Natural killer cell (primary cell): ENCODE results near the gene CFAP58. TPM values are rescaled to one million over a fixed set of nuclear protein-coding genes. Genes with fewer than 3 reads are reported as not detected.
A peak's percentile ranks its signal among the peaks of the same experiment; 100 is the strongest.

Source experiments
- ATAC-seq, 3 donors: fragments of 150-1000 bp in 2 of 3; fragments of 200-7000 bp in 1 of 3; cut with Tn5 transposase; 1 replicate in 1 of 3; 2 replicates in 2 of 3; pipeline ENCODE4 v1.10.0; 2021; ENCODE audit warnings: mild to moderate bottlenecking in 2 of 3, moderate library complexity in 2 of 3
- DNase-seq, 2 donors: peaks; one replicate each; pipeline versions ENCODE4 v3.0.0 to v3.0.0-alpha.2; 2013 to 2021; ENCODE audit warnings: mixed read lengths in 1 of 2
- H3K27ac ChIP-seq: one replicate; pipeline ENCODE4 v1.5.1; 2013; ENCODE audit warnings: mild to moderate bottlenecking, low read length
- H3K27me3 ChIP-seq: one replicate; pipeline ENCODE4 v1.6.1; 2013; ENCODE audit warnings: low read length; ENCODE audit not compliant: control insufficient read depth, insufficient read depth
- H3K36me3 ChIP-seq: one replicate; pipeline ENCODE4 v1.6.1; 2013; ENCODE audit warnings: low read length; ENCODE audit not compliant: control insufficient read depth, insufficient read depth
- H3K4me1 ChIP-seq: one replicate; pipeline ENCODE4 v1.6.1; 2013; ENCODE audit warnings: low read length; ENCODE audit not compliant: control insufficient read depth, insufficient read depth
- H3K4me3 ChIP-seq: one replicate; pipeline ENCODE4 v1.5.1; 2013; ENCODE audit warnings: low read length
- H3K9me3 ChIP-seq: one replicate; pipeline ENCODE4 v1.6.1; 2013; ENCODE audit warnings: low read length; ENCODE audit not compliant: control insufficient read depth, insufficient read depth
- H3K27ac Mint-ChIP-seq, 2 donors: one replicate each; pipeline ENCODE4 v1.8.0; 2022; ENCODE audit warnings: mild to moderate bottlenecking in 2 of 2, mixed read lengths in 2 of 2, moderate library complexity in 1 of 2
- H3K27me3 Mint-ChIP-seq, 2 donors: one replicate each; pipeline ENCODE4 v1.8.0; 2022; ENCODE audit warnings: low read depth in 2 of 2, mixed read lengths in 2 of 2
- H3K36me3 Mint-ChIP-seq: one replicate; pipeline ENCODE4 v1.8.0; 2022; ENCODE audit warnings: mixed read lengths
- H3K4me1 Mint-ChIP-seq, 2 donors: one replicate each; pipeline ENCODE4 v1.8.0; 2022; ENCODE audit warnings: mixed read lengths in 2 of 2
- H3K4me3 Mint-ChIP-seq: one replicate; pipeline ENCODE4 v1.8.0; 2022; ENCODE audit warnings: mild to moderate bottlenecking, moderate library complexity, mixed read lengths
- H3K9me3 Mint-ChIP-seq, 2 donors: one replicate each; pipeline ENCODE4 v1.8.0; 2022; ENCODE audit warnings: mixed read lengths in 2 of 2
- WGBS: methylation state at CpG from one replicate; pipeline ENCODE4 v1.1.7; 2013; ENCODE audit warnings: missing lambda C conversion rate; ENCODE audit not compliant: insufficient coverage; 5-methylcytosine and 5-hydroxymethylcytosine counted together
- intact Hi-C: fragments of 100-400 bp; cut with micrococcal nuclease; formaldehyde crosslinking; loops from one replicate; pipeline ENCODE4 v1.14.2; 2022
- total RNA-seq, 4 donors: library from RNA; stranded (reverse); fragments of 120-200 nt in 1 of 4; gene quantifications; one replicate each; pipeline versions ENCODE4 v1.2.3 to v1.2.4, GENCODE V29; 2013 to 2022
- TF ChIP-seq, protein P1 (sequence below): fragments of 200-600 bp; IDR thresholded peaks from one replicate; pipeline ENCODE4 v1.8.0; 2022; ENCODE audit warnings: antibody characterized with exemption

CFAP58 gene
- total RNA-seq, 3 donors from 2014 or later (not counting 1 experiment from before 2014, with no cell fraction given) = 0.07 to 0.15 (median 0.11) TPM

DNA sequence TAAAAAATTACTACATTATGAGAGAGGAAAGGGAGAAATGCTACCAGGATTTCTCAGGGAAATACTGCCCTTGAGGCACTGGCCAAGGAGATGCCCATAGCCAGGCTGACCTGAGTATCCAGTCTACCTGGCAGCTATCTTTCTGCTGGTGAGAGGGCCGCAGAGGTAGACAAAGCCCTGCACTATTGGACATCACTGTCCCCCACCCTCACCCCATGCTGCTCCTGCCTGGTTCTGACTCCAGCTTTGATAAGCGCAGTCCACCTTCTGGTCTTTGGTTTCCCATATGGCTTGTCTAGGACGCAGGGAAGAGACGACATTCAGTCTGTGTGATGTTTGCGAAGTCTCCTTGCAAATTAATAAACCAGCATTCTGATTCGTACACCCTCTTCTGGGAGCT is 19.1 kb upstream of the CFAP58 start:
- H3K36me3 Mint-ChIP-seq = peaks cover 6% of the 10 kb centered on the region
- peak overlapping the region; percentile 94 for H3K27ac ChIP-seq
- peaks cover 78% of the 10 kb centered on the region for H3K4me1 ChIP-seq
- no peaks in the 10 kb centered on the region for H3K27me3 Mint-ChIP-seq
- H3K4me3 ChIP-seq = no peak overlapping the region
- H3K9me3 ChIP-seq = no peaks in the 10 kb centered on the region
- no peaks in the 10 kb centered on the region for H3K9me3 Mint-ChIP-seq
- ATAC-seq (no peak), DNase-seq (no peak)
- WGBS = 95% methylated on average over 6 of the region's 6 CpGs
- H3K27ac Mint-ChIP-seq = peak overlapping the region; percentile 98 to 100
- peaks cover 13% of the 10 kb centered on the region for H3K36me3 ChIP-seq
- peak overlapping the region; percentile 72 for H3K4me3 Mint-ChIP-seq
- TF ChIP-seq, protein P1, sequence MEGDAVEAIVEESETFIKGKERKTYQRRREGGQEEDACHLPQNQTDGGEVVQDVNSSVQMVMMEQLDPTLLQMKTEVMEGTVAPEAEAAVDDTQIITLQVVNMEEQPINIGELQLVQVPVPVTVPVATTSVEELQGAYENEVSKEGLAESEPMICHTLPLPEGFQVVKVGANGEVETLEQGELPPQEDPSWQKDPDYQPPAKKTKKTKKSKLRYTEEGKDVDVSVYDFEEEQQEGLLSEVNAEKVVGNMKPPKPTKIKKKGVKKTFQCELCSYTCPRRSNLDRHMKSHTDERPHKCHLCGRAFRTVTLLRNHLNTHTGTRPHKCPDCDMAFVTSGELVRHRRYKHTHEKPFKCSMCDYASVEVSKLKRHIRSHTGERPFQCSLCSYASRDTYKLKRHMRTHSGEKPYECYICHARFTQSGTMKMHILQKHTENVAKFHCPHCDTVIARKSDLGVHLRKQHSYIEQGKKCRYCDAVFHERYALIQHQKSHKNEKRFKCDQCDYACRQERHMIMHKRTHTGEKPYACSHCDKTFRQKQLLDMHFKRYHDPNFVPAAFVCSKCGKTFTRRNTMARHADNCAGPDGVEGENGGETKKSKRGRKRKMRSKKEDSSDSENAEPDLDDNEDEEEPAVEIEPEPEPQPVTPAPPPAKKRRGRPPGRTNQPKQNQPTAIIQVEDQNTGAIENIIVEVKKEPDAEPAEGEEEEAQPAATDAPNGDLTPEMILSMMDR = no peak
- H3K4me1 Mint-ChIP-seq = peaks cover 81 to 87% of the 10 kb centered on the region in 2 donors
- H3K27me3 ChIP-seq = no peaks in the 10 kb centered on the region
- intact Hi-C loops = no loop called here

DNA sequence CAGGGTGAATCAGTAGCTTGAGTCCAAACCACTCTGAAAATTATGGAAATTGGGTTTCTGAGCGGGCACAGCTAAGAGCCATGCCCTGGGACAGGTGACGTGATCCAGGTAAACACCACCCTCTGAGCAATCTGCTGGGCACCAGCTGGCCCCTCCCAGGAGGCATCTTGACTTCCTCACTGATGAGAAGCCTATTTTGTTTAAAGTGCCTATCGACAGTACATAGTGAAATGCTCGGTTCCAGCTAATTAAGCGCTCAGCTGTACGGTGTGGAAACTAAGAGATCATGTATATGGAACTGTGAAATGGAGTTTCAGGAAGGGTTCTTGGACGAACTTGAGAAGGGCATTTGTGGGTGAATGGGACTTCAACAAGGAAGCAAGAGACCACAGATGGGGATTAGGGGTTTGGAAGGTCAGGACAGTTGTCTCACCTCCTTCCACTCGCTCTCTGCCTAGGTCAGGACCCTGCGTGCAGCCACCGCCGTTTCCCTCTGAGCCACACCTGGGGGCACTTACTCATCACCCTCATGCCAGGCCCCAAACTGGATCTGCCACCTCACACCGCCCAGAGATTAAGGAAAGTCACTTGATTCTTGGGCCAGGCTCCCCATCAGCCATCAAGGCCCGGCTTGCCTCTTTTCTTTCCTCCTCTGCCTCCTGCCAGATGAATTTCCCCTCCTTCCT is 18.5 kb upstream of the CFAP58 start:
- Mint-ChIP-seq H3K36me3 (peaks cover 6% of the 10 kb centered on the region), H3K4me1 (peaks cover 78 to 85% of the 10 kb centered on the region in 2 donors), H3K4me3 (peak overlapping the region; percentile 72), H3K27ac (peak overlapping the region; percentile 98 to 100), H3K9me3 (no peaks in the 10 kb centered on the region), H3K27me3 (peaks cover 0 to 2% of the 10 kb centered on the region in 2 donors)
- intact Hi-C loops = loop anchor here (5.0 kb wide), 1 partner anchor 213 kb away; the partner anchor contains the start of gene SFR1
- no peak overlapping the region for H3K4me3 ChIP-seq
- DNase-seq (peak in 1 of 2 donors; percentile 33), ATAC-seq (no peak)
- H3K9me3 ChIP-seq = no peaks in the 10 kb centered on the region
- 77% methylated on average over 13 of the region's 13 CpGs for WGBS
- no peaks in the 10 kb centered on the region for H3K27me3 ChIP-seq
- H3K36me3 ChIP-seq = peaks cover 13% of the 10 kb centered on the region
- TF ChIP-seq, protein P1 = no peak
- H3K4me1 ChIP-seq = peaks cover 72% of the 10 kb centered on the region
- H3K27ac ChIP-seq = peak overlapping the region; percentile 94

DNA sequence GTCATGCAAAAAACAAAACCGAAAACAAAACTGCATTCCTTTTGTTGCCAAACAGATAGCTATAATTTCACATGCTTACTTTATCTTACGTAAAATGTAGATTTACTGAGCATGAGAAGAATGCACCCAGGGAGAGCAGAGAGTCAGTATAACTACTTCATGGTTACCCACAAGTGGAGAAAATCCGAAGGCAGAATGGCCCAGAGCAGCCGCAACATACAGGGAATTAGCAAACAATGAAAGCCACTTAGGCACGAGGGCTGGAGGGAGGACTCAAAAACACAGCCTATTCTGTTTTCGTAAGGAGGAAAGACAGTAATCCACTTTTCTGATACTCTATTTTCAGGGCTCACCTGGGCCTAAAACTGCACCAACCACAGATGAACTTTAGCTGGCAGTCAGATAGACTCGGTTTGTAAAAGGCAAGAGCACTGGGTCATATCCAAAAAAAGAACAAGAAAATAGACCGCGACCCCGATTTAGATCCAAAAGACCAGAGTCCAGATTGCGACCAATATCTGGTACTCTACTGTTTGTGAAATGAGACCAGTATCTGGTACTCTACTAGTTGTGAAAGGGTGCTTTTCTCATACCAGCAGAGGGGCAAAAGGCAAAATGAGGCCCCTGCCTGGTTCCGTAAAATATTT is 16.7 kb upstream of the CFAP58 start:
- H3K27me3 ChIP-seq = no peaks in the 10 kb centered on the region
- Mint-ChIP-seq H3K4me3 (peak overlapping the region; percentile 100), H3K36me3 (peaks cover 6% of the 10 kb centered on the region), H3K27ac (peak overlapping the region; percentile 98 to 100), H3K4me1 (peaks cover 59 to 69% of the 10 kb centered on the region in 2 donors), H3K9me3 (no peaks in the 10 kb centered on the region), H3K27me3 (peaks cover 0 to 4% of the 10 kb centered on the region in 2 donors)
- H3K9me3 ChIP-seq = no peaks in the 10 kb centered on the region
- DNase-seq = peak in 1 of 2 donors; percentile 27
- peak overlapping the region; percentile 95 for H3K27ac ChIP-seq
- WGBS = 15% methylated on average over 12 of the region's 12 CpGs
- peaks cover 9% of the 10 kb centered on the region for H3K36me3 ChIP-seq
- intact Hi-C loops = loop anchor here (5.0 kb wide), 1 partner anchor 215 kb away; the partner anchor contains the start of gene SFR1
- TF ChIP-seq, protein P1 = no peak
- ATAC-seq = no peak
- peak overlapping the region; percentile 61 for H3K4me3 ChIP-seq
- peaks cover 55% of the 10 kb centered on the region for H3K4me1 ChIP-seq
